A549 (cell line): ENCODE results near the gene COX4I2. TPM values are rescaled to one million over a fixed set of nuclear protein-coding genes. Genes with fewer than 3 reads are reported as not detected.

ENCODE experiments used
- ATAC-seq, 2 experiments: fragments of 200-7000 bp in 1 of 2; fragments of >200 bp in 1 of 2; cut with Nextera tagmentation in 1 of 2; cut with Tn5 transposase in 1 of 2; 3 replicates each; pipeline versions ENCODE4 v1.8.0 to v1.9.1; 2018 to 2020; ENCODE audit warnings: mild to moderate bottlenecking in 1 of 2, moderate library complexity in 1 of 2
- CTCF ChIA-PET: fragments of 300-600 bp; sonication (Branson Sonifier 250); formaldehyde crosslinking; extraction: SDS; loops from one replicate; lab custom pipeline; 2021; ENCODE audit warnings: antibody characterized with exemption, inconsistent platforms; lab: Yijun Ruan, JAX
- POLR2A ChIA-PET: fragments of 350-600 bp; formaldehyde crosslinking; extraction: SDS; loops from one replicate; lab custom pipeline; 2021; ENCODE audit warnings: antibody characterized with exemption, inconsistent platforms; lab: Yijun Ruan, JAX
- DNase-seq, 2 experiments: peaks; one replicate each; pipeline versions ENCODE4 v3.0.0 to v3.0.0-alpha.2; 2011 to 2016; ENCODE audit warnings: low read depth in 1 of 2, low spot score in 1 of 2
- FAIRE-seq: peaks from 2 replicates; lab custom pipeline; 2011; peaks lifted over from hg19 to GRCh38; lab: Jason Lieb, UNC
- H3K27ac ChIP-seq, 2 experiments: fragments of >200 bp; sonication (Bioruptor Twin); formaldehyde crosslinking; 3 replicates each; pipeline ENCODE4 v1.5.1; 2016 to 2017
- H3K4me1 ChIP-seq: fragments of >200 bp; sonication (Bioruptor Twin); formaldehyde crosslinking; 3 replicates; pipeline ENCODE4 v1.6.1; 2016
- H3K4me2 ChIP-seq: fragments of >200 bp; sonication (Bioruptor Twin); formaldehyde crosslinking; 3 replicates; pipeline ENCODE4 v1.6.1; 2016
- H3K4me3 ChIP-seq: fragments of >200 bp; sonication (Bioruptor Twin); formaldehyde crosslinking; 3 replicates; pipeline ENCODE4 v1.5.1; 2016
- H3K9me3 ChIP-seq: fragments of >200 bp; sonication (Bioruptor Twin); formaldehyde crosslinking; 3 replicates; pipeline ENCODE4 v1.6.1; 2016
- EHF ChIP-seq: fragments of 250-450 bp; sonication (Bioruptor Pico); IDR thresholded peaks from 2 replicates; pipeline ENCODE4 v1.5.0; 2020; ENCODE audit warnings: mild to moderate bottlenecking
- EHMT2 ChIP-seq: fragments of 200-600 bp; sonication (generic); IDR thresholded peaks from 2 replicates; pipeline ENCODE4 v1.6.1; 2016; ENCODE audit warnings: antibody characterized with exemption, low read depth, mild to moderate bottlenecking, moderate library complexity
- EP300 ChIP-seq, 2 experiments: fragments of >200 bp; sonication (Bioruptor Twin); formaldehyde crosslinking; IDR thresholded peaks; 2 replicates in 1 of 2; 3 replicates in 1 of 2; pipeline ENCODE4 v1.6.1; 2016 to 2017
- FOXS1 ChIP-seq: fragments of 250-450 bp; sonication (Bioruptor Pico); IDR thresholded peaks from 2 replicates; pipeline ENCODE4 v1.5.0; 2020; ENCODE audit warnings: mild to moderate bottlenecking, moderate library complexity
- HEYL ChIP-seq: fragments of 250-450 bp; sonication (Bioruptor Pico); IDR thresholded peaks from 2 replicates; pipeline ENCODE4 v1.8.0; 2021; ENCODE audit warnings: mild to moderate bottlenecking, moderate library complexity
- HOXA7 ChIP-seq: fragments of 250-450 bp; sonication (Bioruptor Pico); IDR thresholded peaks from 2 replicates; pipeline ENCODE4 v1.5.0; 2020; ENCODE audit warnings: mild to moderate bottlenecking, moderate library complexity
- HOXB13 ChIP-seq: fragments of 250-450 bp; sonication (Bioruptor Pico); IDR thresholded peaks from 2 replicates; pipeline ENCODE4 v1.5.0; 2020; ENCODE audit warnings: low read depth, mild to moderate bottlenecking, moderate library complexity
- HOXB5 ChIP-seq: fragments of 250-450 bp; sonication (Bioruptor Pico); IDR thresholded peaks from 2 replicates; pipeline ENCODE4 v1.5.0; 2020; ENCODE audit warnings: mild to moderate bottlenecking, moderate library complexity
- JUNB ChIP-seq: fragments of >200 bp; sonication (Bioruptor Twin); formaldehyde crosslinking; IDR thresholded peaks from 2 replicates; pipeline ENCODE4 v1.6.1; 2016
- MYC ChIP-seq: IDR thresholded peaks from 2 replicates; pipeline ENCODE4 v1.6.1; 2012; ENCODE audit warnings: mild to moderate bottlenecking, inconsistent platforms, low read length, improper control_type of control experiment, borderline replicate concordance
- NFE2L2 ChIP-seq: fragments of 150-350 bp; conservative IDR thresholded peaks from 2 replicates; pipeline ENCODE4 v1.6.1; 2014; ENCODE audit warnings: low read length
- NPAS2 ChIP-seq: fragments of 250-450 bp; sonication (Bioruptor Pico); IDR thresholded peaks from 2 replicates; pipeline ENCODE4 v1.8.0; 2022; ENCODE audit warnings: mild to moderate bottlenecking, moderate library complexity, borderline replicate concordance
- RFX5 ChIP-seq: fragments of 450-650 bp; IDR thresholded peaks from 2 replicates; pipeline ENCODE4 v1.7.1; 2014; ENCODE audit warnings: antibody characterized with exemption, mild to moderate bottlenecking, moderate library complexity
- SREBF2 ChIP-seq: fragments of 450-650 bp; IDR thresholded peaks from 2 replicates; pipeline ENCODE4 v1.6.1; 2014; ENCODE audit warnings: mild to moderate bottlenecking, moderate library complexity
- TP53 ChIP-seq: fragments of 250-450 bp; sonication (Bioruptor Pico); IDR thresholded peaks from 2 replicates; pipeline ENCODE4 v1.5.0; 2021; ENCODE audit warnings: mild to moderate bottlenecking, moderate library complexity
- ZNF302 ChIP-seq: fragments of 250-450 bp; sonication (Bioruptor Pico); IDR thresholded peaks from 2 replicates; pipeline ENCODE4 v1.9.0; 2021; ENCODE audit warnings: inconsistent platforms, mild to moderate bottlenecking, moderate library complexity
- ZSCAN20 ChIP-seq: fragments of 250-450 bp; sonication (Bioruptor Pico); IDR thresholded peaks from 2 replicates; pipeline ENCODE4 v1.8.0; 2022; ENCODE audit warnings: mild to moderate bottlenecking, moderate library complexity
- WGBS: methylation state at CpG from one replicate; pipeline ENCODE4 v1.1.6; 2017; ENCODE audit errors: missing lambda C conversion rate; 5-methylcytosine and 5-hydroxymethylcytosine counted together
- polyA plus RNA-seq, 4 experiments: library from polyadenylated mRNA; depleted of rRNA in 3 of 4; stranded (reverse); fragments of >200 nt; fragmentation: RNase III in 1 of 4; extraction: RNeasy Plus Mini Kit Qiagen cat#74134 plus additional on column Dnase treatment in 1 of 4; gene quantifications; 2 replicates in 3 of 4; 3 replicates in 1 of 4; pipeline ENCODE4 v1.2.3, GENCODE V29; 2011 to 2017
- TF ChIP-seq, protein P1 (sequence below): fragments of 250-450 bp; sonication (Bioruptor Pico); IDR thresholded peaks from 2 replicates; pipeline ENCODE4 v1.5.0; 2021; ENCODE audit warnings: mild to moderate bottlenecking, moderate library complexity, borderline replicate concordance
- TF ChIP-seq, protein P2 (sequence below): fragments of 450-650 bp; IDR thresholded peaks from 2 replicates; pipeline ENCODE4 v1.6.1; 2014; ENCODE audit warnings: antibody characterized with exemption
- TF ChIP-seq, protein P3 (sequence below): fragments of 200-600 bp; sonication (generic); IDR thresholded peaks from 2 replicates; pipeline ENCODE4 v1.6.1; 2016; ENCODE audit warnings: antibody characterized with exemption, mild to moderate bottlenecking, moderate library complexity
- TF ChIP-seq, protein P4 (sequence below): fragments of 250-450 bp; sonication (Bioruptor Pico); IDR thresholded peaks from 2 replicates; pipeline ENCODE4 v1.5.0; 2020; ENCODE audit warnings: low read depth, mild to moderate bottlenecking, moderate library complexity

COX4I2 gene
- polyA plus RNA-seq, 2 of the 4 experiments (the other 2 are of a cell fraction), result not detected

DNA sequence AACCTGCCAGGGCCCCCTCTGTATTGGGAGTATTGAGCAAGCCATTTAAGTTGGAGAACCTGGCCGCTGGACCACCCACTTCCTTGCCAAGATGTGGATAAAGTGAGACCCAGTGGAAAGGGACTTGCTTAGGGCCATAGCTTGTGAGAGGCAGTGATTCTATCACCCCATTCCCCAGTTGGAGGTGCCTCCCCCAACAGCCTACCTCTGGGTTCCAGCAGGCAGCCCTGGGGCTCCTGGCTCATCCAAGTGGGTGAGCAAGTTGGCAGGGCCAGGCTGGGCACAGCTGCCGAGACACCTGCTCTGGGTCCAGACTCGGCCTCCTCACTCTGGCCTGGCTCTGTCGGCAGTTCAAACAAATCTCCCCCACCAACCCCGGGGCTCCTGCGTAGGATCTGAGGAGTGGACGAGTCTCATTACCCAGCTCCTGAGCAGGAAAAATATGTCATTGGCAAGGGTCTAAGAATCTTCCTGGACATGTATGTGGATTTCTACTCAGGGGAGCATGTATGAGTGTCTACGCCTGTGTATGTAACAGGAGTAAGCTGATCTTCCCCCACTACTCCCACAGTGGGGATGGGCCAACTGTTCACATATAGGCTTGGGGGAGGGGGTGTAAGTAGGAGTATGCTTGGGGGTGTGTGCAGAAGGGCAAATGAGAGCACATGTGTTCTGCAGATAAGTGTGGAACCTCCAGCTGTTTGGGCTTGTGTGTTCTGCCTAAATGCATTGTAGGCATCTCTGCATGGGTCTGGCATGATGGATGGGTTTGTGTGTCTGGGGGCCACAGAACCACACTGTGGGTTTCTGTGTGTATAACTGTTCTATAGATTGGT lies 30.7 kb upstream of the COX4I2 start (continued):
- TF ChIP-seq SREBF2 (no peak), ZSCAN20 (peak; percentile 15; the same call in 1 of the 2 replicates), NFE2L2 (0 out of 2 replicates have a peak, but pooled peaks have one; percentile 8), ZNF302 (CRISPR knock-in tag) (no peak), RFX5 (no peak)
- TF ChIP-seq, protein P1, sequence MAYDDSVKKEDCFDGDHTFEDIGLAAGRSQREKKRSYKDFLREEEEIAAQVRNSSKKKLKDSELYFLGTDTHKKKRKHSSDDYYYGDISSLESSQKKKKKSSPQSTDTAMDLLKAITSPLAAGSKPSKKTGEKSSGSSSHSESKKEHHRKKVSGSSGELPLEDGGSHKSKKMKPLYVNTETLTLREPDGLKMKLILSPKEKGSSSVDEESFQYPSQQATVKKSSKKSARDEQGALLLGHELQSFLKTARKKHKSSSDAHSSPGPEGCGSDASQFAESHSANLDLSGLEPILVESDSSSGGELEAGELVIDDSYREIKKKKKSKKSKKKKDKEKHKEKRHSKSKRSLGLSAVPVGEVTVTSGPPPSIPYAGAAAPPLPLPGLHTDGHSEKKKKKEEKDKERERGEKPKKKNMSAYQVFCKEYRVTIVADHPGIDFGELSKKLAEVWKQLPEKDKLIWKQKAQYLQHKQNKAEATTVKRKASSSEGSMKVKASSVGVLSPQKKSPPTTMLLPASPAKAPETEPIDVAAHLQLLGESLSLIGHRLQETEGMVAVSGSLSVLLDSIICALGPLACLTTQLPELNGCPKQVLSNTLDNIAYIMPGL, result peak; percentile 97

DNA sequence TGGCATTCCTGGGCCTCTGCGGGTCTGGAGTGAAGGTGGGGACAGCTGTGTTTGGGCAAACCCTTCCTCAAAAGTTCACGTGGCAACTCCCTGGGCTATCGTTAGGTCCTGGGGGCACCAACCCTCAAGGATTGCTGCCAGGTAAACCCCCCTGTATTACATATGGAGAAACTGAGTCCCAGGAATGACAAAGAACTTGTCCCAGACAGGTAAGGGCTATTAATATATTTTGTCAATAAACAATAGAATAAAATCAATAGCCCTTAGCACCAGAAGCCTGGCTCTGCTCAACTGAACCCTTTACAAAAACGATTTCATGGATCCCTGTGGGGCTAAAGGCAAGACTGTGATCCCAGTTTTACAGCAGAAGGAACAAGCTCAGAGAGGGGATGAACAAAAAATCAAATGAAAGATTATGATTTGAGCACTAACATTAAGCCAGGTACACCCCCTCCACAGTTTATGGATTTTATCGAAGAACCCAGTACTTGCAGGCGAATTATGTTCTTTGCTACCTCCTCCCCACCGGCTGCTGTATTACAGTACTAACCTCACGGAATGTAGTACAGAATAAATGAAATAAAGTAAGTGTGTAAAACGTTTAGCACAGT lies 30.0 kb upstream of the COX4I2 start:
- H3K4me2 ChIP-seq, result peak overlapping the region; percentile 90
- peak; percentile 37; the same call in 1 of the 2 replicates for TF ChIP-seq ZNF302 (CRISPR knock-in tag)
- TF ChIP-seq, protein P2, sequence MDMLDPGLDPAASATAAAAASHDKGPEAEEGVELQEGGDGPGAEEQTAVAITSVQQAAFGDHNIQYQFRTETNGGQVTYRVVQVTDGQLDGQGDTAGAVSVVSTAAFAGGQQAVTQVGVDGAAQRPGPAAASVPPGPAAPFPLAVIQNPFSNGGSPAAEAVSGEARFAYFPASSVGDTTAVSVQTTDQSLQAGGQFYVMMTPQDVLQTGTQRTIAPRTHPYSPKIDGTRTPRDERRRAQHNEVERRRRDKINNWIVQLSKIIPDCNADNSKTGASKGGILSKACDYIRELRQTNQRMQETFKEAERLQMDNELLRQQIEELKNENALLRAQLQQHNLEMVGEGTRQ, result no peak
- TF ChIP-seq MYC, result 0 out of 2 replicates have a peak, but pooled peaks have one; percentile 60
- TF ChIP-seq NPAS2 (CRISPR knock-in tag), result no peak
- TF ChIP-seq JUNB, result peak; percentile 7; the same call in 1 of the 2 replicates
- 0 out of 2 replicates have a peak, but pooled peaks have one; percentile 80 for TF ChIP-seq HOXA7 (CRISPR knock-in tag)
- TF ChIP-seq, protein P3, sequence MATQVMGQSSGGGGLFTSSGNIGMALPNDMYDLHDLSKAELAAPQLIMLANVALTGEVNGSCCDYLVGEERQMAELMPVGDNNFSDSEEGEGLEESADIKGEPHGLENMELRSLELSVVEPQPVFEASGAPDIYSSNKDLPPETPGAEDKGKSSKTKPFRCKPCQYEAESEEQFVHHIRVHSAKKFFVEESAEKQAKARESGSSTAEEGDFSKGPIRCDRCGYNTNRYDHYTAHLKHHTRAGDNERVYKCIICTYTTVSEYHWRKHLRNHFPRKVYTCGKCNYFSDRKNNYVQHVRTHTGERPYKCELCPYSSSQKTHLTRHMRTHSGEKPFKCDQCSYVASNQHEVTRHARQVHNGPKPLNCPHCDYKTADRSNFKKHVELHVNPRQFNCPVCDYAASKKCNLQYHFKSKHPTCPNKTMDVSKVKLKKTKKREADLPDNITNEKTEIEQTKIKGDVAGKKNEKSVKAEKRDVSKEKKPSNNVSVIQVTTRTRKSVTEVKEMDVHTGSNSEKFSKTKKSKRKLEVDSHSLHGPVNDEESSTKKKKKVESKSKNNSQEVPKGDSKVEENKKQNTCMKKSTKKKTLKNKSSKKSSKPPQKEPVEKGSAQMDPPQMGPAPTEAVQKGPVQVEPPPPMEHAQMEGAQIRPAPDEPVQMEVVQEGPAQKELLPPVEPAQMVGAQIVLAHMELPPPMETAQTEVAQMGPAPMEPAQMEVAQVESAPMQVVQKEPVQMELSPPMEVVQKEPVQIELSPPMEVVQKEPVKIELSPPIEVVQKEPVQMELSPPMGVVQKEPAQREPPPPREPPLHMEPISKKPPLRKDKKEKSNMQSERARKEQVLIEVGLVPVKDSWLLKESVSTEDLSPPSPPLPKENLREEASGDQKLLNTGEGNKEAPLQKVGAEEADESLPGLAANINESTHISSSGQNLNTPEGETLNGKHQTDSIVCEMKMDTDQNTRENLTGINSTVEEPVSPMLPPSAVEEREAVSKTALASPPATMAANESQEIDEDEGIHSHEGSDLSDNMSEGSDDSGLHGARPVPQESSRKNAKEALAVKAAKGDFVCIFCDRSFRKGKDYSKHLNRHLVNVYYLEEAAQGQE, result peak; percentile 13; the same call in 1 of the 2 replicates
- TF ChIP-seq TP53 (CRISPR knock-in tag), result peak; percentile 78; the same call in 1 of the 2 replicates
- peak; percentile 82; the same call in 1 of the 2 replicates for TF ChIP-seq HEYL (CRISPR knock-in tag)
- peak; percentile 88 for TF ChIP-seq EHF
- TF ChIP-seq EHMT2, result no peak
- TF ChIP-seq FOXS1 (CRISPR knock-in tag), result 0 out of 2 replicates have a peak, but pooled peaks have one; percentile 20
- no peak; the same call in 1 of the 2 replicates for TF ChIP-seq HOXB13 (CRISPR knock-in tag)
- peak; percentile 87; the same call in 1 of the 2 replicates for TF ChIP-seq HOXB5 (CRISPR knock-in tag)
- 0 out of 5 replicates have a peak, but pooled peaks of 1 of the 2 experiments have one; percentile 7 for TF ChIP-seq EP300 (IDR thresholded peaks at IDR 0.05)
- TF ChIP-seq, protein P4, sequence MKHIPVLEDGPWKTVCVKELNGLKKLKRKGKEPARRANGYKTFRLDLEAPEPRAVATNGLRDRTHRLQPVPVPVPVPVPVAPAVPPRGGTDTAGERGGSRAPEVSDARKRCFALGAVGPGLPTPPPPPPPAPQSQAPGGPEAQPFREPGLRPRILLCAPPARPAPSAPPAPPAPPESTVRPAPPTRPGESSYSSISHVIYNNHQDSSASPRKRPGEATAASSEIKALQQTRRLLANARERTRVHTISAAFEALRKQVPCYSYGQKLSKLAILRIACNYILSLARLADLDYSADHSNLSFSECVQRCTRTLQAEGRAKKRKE (CRISPR knock-in tag), result peak; percentile 64; the same call in 1 of the 2 replicates
- CTCF ChIA-PET, result interaction anchor here (1.0 to 25.0 kb wide), 8 partner anchors 10 to 130 kb away, joined by 3 to 966 read pairs (median 6); a partner anchor contains a TSS
- peak overlapping the region; percentile 97 to 98 for H3K27ac ChIP-seq
- POLR2A ChIA-PET, result interaction anchor here (0.5 to 8.1 kb wide), 13 partner anchors 11 to 112 kb away, joined by 3 to 265 read pairs (median 6); no protein-coding TSS in a partner anchor
- DNase-seq, result peak in 1 of 2 experiments; percentile 42
- WGBS, result 5% methylated on average over 9 of the region's 9 CpGs
- peak overlapping the region; percentile 93 for H3K4me3 ChIP-seq
- H3K9me3 ChIP-seq, result no peaks in the 10 kb centered on the region
- peaks cover 63% of the 10 kb centered on the region for H3K4me1 ChIP-seq
- FAIRE-seq, result no peak
- peak; percentile 0 to 4; a peak in 4 of 6 replicates for ATAC-seq
